NOMO-1 treated with DMSO at 0.1 percent for 48 hours (cell line): ENCODE results near the gene FCHSD1.
A peak's percentile ranks its signal among the peaks of the same experiment; 100 is the strongest.
"Not testable (repeated sequence)": the region's sequence is repeated elsewhere in the genome, so short reads cannot be mapped to it uniquely, and the experiment has no call there.

Source experiments
- DNase-seq: peaks from one replicate; lab custom pipeline; 2025; ENCODE audit not compliant: unreplicated experiment; lab: John Stamatoyannopoulos, UW

The FCHSD1 gene

GRCh38 chr5:141618030-141618803, 33.0 kb downstream of the FCHSD1 start:
- peak; percentile 60 for DNase-seq

GRCh38 chr5:141617682-141618029, 33.6 kb downstream of the FCHSD1 start:
- DNase-seq = no peak

DNA sequence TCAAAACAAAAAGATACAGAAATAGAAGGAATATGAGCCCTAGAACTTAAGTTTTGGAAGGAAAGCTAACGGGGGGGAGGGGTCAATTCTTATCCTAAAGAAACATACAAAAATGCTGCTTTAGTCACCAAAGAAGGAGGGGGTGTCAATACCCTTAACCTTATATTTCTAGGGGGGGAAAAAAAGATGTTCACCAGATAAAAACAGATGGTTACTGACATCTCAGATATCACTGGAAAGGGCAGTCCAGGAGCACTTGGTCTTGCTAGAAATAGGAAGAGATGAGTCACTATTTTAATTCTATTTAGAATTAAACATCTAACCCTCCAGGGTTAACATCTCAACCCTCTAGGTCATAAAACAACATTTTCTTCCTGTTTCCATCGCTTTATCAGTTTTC, 34.1 kb downstream of the FCHSD1 start:
- no peak for DNase-seq

DNA sequence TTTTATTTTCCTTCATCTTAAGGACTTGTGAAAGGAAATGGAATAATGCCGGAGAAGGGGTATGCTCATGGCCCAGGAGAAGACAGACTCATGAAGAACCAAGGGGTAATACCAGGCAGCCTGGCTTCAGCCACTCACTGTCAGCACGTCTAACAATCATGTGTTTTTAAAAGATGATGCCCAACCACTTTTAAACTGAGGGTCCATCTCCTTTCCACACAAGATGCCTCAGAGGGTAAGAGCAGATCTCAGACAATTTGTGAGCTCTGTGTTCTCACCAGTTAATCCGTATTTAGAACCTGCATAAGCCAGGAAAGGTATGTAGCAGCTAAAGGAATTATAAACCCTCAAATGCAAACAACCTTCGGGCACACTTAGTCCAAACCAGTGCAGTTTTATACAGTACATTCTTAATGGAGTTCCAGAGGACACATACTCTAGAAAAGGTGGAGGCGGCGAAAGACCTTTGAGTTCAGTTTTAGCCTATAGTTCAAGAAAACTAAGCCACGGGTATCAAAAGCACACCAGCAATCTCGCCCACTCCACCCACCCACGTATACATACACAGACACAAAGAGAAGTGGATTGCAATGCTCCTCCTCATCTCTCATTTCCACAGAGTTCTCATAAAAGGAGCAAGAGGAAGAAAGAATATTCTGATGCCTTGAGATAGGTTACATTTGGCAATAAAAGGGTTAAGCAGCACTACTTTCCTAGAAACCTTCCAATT, 35.1 kb downstream of the FCHSD1 start:
- DNase-seq = no peak

DNA sequence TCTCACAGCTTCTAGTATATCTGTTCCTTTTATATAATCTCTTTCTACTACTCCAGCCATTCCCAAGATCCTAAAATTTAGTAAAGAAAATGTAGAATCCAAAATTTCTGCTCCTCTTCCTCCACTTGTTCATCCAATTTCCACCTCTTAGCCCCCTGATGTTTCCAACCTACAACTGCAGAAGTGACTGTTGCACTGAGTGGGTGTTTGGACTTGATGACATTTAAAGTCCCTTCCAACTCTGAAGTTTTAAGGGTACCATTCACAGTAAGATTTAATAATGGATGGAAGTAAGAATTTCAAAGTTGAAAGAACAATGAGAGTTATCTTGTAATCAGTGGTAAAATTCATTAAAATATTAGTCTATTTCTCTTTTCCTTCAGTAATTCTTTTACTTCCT, 37.9 kb downstream of the FCHSD1 start:
- no peak for DNase-seq

- DNase-seq = no peak
Measured at GRCh38 chr5:141611289-141611688, 39.9 kb downstream of the FCHSD1 start.

- not testable (repeated sequence) for DNase-seq
Measured at GRCh38 chr5:141609921-141610320, 41.3 kb downstream of the FCHSD1 start.

GRCh38 chr5:141609044-141609443, 42.2 kb downstream of the FCHSD1 start:
- DNase-seq = no peak

DNA sequence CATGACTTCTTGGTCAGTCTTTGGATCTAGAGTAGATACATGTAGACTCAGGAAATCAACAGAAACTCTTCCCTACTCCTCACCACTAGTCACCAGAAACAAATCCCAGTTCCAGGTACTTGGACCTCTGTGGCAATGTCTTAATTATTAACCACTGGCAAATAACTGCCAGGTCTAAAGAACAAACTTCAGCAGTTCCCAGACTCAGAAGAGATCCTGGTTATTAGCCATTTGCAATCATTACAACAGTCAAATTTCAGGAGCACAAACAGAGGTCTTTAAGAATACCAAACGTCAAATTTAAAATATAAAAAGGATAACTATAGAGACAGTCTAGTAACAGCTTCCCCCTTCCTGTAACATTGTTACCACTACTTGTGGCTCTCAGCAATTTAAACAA, 42.7 kb downstream of the FCHSD1 start:
- DNase-seq = no peak

DNA sequence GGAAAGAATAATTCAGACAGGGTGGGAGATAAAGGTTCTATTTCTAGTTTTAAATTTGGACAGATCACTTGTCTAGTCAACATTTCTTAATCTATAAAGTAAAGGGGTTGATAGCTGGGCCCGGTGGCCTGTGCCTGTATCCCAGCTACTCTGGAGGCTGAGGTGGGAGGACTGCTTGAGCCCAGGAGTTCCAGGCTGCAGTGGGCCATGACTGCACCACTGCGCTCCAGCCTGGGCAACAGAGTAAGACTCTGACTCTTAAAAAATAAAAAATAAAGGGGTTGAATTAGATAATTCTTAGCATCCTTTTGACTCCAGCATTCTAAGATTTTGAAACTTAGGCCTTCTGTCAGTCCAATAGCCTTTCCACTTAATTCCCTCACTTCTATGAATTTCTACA, 43.2 kb downstream of the FCHSD1 start:
- DNase-seq = no peak

DNA sequence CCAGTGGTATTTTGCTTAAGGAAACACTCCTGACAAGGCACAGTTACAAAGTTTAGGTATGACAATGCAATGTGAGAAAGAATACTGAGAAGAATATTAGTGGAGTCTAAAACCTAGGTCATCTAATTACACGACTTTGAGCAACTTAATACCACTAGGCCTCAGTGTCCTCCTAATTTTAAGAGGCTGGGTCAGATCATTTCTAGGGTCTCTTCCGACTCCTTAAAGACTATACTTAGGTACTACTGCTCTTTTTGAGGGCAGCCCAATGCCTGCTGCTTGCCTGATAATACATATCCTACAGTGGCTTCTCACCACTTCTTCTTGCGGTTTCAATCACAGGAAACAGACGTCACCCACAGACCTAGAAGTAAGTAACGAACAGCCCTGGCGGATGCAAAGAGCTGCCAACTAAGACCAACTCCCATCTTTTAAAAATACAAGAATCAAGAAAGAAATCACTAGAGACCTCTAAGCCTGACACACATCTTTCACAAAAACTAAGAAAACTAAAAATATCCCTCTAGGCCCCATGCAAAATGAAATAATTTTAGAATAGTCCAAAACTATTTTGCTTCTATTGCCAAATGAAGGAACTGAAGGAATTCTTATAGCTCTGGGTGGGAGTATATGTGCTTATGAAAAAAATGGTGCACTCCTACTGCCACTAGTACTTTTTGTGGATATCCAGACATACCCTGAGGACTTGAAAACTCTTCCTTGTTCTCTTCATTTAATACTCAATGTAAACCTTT, 45.5 kb downstream of the FCHSD1 start:
- peak; percentile 96 for DNase-seq

DNA sequence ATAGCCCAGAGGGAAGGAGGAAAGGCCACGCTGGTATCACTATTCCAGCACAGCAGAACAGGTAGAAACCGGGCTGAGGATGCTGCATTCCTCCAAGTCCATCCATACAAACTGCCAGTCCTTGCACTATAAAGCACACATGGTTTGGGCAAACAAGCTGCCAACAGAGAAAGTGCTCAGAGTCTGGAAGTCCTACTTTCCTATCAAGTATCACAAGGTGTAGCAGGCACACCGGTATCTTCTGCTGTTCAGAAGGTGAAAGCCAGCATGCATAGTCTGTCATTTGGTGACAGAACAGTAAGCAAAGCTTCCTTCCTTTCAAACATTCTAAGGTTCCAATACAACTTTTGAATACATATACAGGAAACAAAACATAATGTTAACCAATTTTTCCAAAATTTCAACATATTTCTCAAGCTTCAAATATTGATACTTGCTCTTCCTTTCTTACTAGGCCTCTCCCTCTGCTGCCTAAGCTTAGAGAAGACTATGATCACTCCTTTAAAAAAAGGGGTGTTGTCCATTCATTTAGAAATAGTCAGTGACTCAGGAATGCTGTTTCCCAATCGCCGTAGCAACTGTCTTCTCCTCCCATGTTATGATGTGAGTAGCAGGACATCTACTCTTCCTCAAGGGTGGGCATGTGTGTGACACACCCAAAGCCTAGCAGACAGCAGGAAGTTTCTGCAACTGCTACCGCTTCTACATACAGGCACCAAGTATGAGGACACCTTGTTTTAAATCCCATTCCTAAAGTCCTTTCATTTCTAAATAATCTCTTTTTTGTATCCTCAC, 47.1 kb downstream of the FCHSD1 start:
- peak; percentile 97 for DNase-seq

- no peak for DNase-seq
Measured at GRCh38 chr5:141602606-141603005, 48.6 kb downstream of the FCHSD1 start.

GRCh38 chr5:141598391-141599345, 52.5 kb downstream of the FCHSD1 start:
- no peak for DNase-seq

DNA sequence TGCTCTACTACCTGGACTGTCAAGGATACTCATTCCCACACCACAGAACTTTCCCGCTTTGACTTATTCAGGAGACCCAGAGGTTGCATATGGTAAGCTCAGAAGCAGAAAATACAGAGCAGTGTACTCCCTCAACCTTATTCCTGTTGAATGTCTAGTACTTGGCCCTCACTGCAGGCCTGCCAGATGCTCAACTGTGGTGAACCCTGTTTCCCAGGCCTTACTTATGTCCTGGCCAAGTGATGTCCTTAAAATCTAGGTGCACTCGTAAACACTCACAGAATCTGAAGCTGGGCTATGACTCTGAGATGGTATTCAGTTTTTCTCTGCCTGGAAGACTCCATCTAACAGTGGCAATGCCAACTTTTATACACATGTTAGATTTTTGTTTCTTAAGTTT, 53.4 kb downstream of the FCHSD1 start:
- DNase-seq = no peak

DNA sequence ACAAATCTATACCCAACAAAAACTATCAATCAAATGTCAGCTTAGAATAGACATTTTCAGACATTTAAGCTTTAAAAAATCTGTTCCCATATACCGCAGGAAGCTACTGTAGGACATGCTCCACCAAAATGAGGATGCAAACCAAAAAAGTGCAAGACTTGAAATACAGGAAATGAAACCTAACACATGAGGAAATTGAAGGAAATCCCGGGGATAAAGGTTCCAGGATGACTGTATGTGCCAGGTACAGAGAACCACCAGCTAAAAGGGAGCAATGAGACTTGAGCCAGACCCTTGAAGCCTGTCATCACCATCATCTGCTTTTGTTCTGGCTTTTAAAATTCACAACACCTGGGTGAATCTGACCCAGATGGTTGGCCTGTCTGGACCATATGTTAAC, 53.8 kb downstream of the FCHSD1 start:
- peak; percentile 42 for DNase-seq

- no peak for DNase-seq
Measured at GRCh38 chr5:141596867-141597266, 54.4 kb downstream of the FCHSD1 start.

DNA sequence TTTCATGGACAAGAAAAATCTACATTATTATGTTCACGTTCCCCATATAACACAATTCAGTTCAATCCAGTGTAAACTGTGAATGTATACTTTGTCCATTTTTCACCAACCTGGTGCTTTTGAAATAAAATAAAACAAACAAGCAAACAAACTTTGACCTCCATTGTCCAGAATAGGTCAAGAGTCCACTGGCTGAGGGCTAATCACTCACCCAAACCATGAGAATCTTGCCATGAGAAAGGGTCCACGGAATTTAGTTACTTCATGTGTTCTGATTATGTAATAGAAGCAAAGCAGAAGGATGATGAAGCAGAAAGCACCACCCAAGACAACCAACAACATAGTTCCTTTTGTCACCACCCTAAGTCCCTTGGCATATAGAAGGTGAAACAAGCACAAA, 61.1 kb downstream of the FCHSD1 start:
- peak; percentile 64 for DNase-seq
